ENCODE data around the gene EGF. TPM values are rescaled to one million over a fixed set of nuclear protein-coding genes. Genes with fewer than 3 reads are reported as not detected.

The EGF gene
- total and polyA plus RNA-seq, 4 donors, result 0.72 to 2.1 (median 1.8) TPM

GRCh38 chr4:110041735-110042134, 129.1 kb downstream of the EGF start:
- H3K4me3 ChIP-seq (ENCODE audit: low read depth, low read length), result no peak overlapping the region

DNA sequence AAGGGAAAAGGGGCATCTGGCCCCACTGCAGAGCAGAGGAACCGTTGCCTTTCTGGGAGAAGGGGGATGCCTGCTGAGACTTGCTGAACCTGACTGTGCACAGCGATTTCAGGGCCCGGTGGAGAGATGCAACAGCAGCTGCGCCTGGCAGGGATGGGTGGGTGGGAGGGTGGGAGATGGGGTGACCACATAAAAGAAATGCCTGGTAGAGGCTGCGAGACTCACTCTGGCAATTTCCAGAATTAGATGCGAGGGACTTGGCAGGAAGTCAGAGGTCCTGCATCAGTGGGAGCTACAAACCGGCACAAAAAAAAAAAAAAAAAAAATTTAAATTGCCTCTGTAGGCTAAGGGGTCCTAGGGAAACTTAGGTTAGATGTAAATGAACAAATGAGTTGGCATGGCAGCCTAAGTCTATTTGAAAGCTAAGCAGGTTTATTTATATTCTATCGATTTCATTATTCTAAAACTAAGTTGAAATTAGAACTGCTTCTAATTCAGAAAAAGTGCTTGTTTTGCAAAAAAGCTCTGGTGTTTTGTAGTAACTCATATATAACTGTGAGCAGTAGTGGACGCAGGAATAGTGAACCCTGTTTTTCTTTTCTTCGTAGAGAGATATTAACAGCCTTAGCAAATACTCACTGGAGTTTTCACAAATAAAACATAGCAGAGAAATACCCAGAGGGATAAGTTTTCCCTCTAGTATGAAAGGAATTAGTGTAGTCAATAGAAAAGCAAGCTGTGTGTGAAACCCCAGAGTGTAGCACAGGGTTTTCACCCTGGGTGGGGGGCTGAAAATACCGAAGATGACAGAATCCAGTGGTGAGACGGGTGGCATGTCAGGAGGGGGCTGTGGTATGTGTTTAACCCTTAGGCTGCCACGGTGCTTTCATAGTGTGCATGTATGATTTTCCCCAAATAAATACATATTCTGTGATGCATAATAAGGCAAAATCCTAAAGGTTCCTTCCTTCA, 130.1 kb downstream of the EGF start:
- WGBS (ENCODE audit: insufficient coverage), result 30% methylated on average over 5 of the region's 13 CpGs
- Histone ChIP-seq H3K36me3 (ENCODE audit: control insufficient read depth, insufficient read depth, low read length) (no peaks in the 10 kb centered on the region), H3K9me3 (ENCODE audit: control insufficient read depth, insufficient read depth, low read length) (no peaks in the 10 kb centered on the region), H3K4me1 (ENCODE audit: control insufficient read depth, insufficient read depth, low read length) (peaks cover 6% of the 10 kb centered on the region), H3K4me3 (ENCODE audit: low read depth, low read length) (no peak overlapping the region), H3K27me3 (ENCODE audit: control insufficient read depth, insufficient read depth, low read length) (no peaks in the 10 kb centered on the region), H3K27ac (ENCODE audit: low read depth, low read length) (peak overlapping the region; percentile 29)
- DNase-seq (ENCODE audit: low read depth in 4 of 6, low spot score in 6 of 6), result peak in 2 of 6 donors; percentile 55 to 63

More at GRCh38 chr4:110041735-110042134, 129.1 kb downstream of the EGF start:
- no CpG with 5 or more reads among the region's 1 CpG for WGBS (ENCODE audit: insufficient coverage)
- Histone ChIP-seq H3K27ac (ENCODE audit: low read depth, low read length) (no peak overlapping the region), H3K9me3 (ENCODE audit: control insufficient read depth, insufficient read depth, low read length) (no peaks in the 10 kb centered on the region), H3K36me3 (ENCODE audit: control insufficient read depth, insufficient read depth, low read length) (no peaks in the 10 kb centered on the region), H3K27me3 (ENCODE audit: control insufficient read depth, insufficient read depth, low read length) (no peaks in the 10 kb centered on the region), H3K4me1 (ENCODE audit: control insufficient read depth, insufficient read depth, low read length) (peaks cover 6% of the 10 kb centered on the region)
- DNase-seq (ENCODE audit: low read depth in 4 of 6, low spot score in 6 of 6), result no peak

DNA sequence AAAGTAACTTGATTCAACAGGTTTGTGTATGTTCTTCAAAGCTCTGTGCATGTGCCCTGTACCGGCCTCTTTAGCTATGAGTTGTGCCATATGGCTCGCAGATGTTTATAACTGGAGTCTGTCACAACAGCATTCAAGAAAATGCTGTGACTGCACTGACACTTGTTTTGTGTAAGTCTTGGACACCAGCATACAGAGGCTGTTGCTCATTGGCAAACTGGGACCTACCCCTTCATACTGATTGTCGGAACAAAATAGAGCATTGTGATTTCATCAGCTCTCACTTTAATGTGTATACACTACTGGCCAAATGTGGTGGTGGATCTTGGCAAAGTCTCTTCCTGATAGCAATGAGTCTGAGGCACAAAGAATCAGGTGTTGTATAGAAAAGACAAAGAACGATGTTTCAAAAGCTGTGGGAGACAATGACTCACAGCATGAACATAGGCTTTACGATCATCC, 133.9 kb downstream of the EGF start:
- no peaks in the 10 kb centered on the region for H3K27me3 ChIP-seq (ENCODE audit: control insufficient read depth, insufficient read depth, low read length)
- H3K4me1 ChIP-seq (ENCODE audit: control insufficient read depth, insufficient read depth, low read length), result peaks cover 6% of the 10 kb centered on the region
- H3K36me3 ChIP-seq (ENCODE audit: control insufficient read depth, insufficient read depth, low read length), result no peaks in the 10 kb centered on the region
- H3K9me3 ChIP-seq (ENCODE audit: control insufficient read depth, insufficient read depth, low read length), result no peaks in the 10 kb centered on the region
- no peak overlapping the region for H3K4me3 ChIP-seq (ENCODE audit: low read depth, low read length)
- peak in 1 of 6 donors; percentile 57 for DNase-seq (ENCODE audit: low read depth in 4 of 6, low spot score in 6 of 6)
- H3K27ac ChIP-seq (ENCODE audit: low read depth, low read length), result peak overlapping the region; percentile 12
- WGBS (ENCODE audit: insufficient coverage), result 47% methylated on average over 3 of the region's 5 CpGs

GRCh38 chr4:110049951-110050925, 137.6 kb downstream of the EGF start:
- no peaks in the 10 kb centered on the region for H3K9me3 ChIP-seq (ENCODE audit: control insufficient read depth, insufficient read depth, low read length)
- H3K4me3 ChIP-seq (ENCODE audit: low read depth, low read length), result no peak overlapping the region
- H3K27me3 ChIP-seq (ENCODE audit: control insufficient read depth, insufficient read depth, low read length), result no peaks in the 10 kb centered on the region
- peak in 4 of 6 donors; percentile 35 to 83 (median 60) for DNase-seq (ENCODE audit: low read depth in 4 of 6, low spot score in 6 of 6)
- WGBS (ENCODE audit: insufficient coverage), result 48% methylated on average over 3 of the region's 9 CpGs
- no peaks in the 10 kb centered on the region for H3K36me3 ChIP-seq (ENCODE audit: control insufficient read depth, insufficient read depth, low read length)
- H3K4me1 ChIP-seq (ENCODE audit: control insufficient read depth, insufficient read depth, low read length), result no peaks in the 10 kb centered on the region
- no peak overlapping the region for H3K27ac ChIP-seq (ENCODE audit: low read depth, low read length)

- no peak for DNase-seq (ENCODE audit: low read depth in 4 of 6, low spot score in 6 of 6)
- H3K4me3 ChIP-seq (ENCODE audit: low read depth, low read length), result no peak overlapping the region
- no peaks in the 10 kb centered on the region for H3K27me3 ChIP-seq (ENCODE audit: control insufficient read depth, insufficient read depth, low read length)
- no peaks in the 10 kb centered on the region for H3K4me1 ChIP-seq (ENCODE audit: control insufficient read depth, insufficient read depth, low read length)
- H3K27ac ChIP-seq (ENCODE audit: low read depth, low read length), result no peak overlapping the region
- 80% methylated on average over 2 of the region's 3 CpGs for WGBS (ENCODE audit: insufficient coverage)
- H3K36me3 ChIP-seq (ENCODE audit: control insufficient read depth, insufficient read depth, low read length), result no peaks in the 10 kb centered on the region
- no peaks in the 10 kb centered on the region for H3K9me3 ChIP-seq (ENCODE audit: control insufficient read depth, insufficient read depth, low read length)
Measured at GRCh38 chr4:110055158-110055768, 142.6 kb downstream of the EGF start.

DNA sequence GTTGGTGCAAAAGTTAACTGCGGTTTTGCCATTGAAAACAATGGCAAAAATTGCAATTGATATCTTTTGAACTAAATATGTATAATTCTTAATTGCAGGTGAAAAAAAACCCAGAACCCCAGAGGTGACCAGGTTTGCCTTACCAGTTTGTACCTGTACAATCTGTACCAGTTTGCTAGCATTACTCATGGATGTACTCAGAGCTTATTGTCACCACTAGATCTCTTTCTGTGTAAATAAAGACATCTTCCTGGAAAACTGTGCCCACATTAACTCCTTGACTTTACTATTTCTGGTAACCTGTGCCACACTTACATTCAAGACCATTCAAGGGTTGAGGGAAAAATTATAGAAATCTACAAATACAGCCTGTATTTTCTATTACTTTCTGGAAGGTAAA, 146.0 kb downstream of the EGF start:
- Histone ChIP-seq H3K4me1 (ENCODE audit: control insufficient read depth, insufficient read depth, low read length) (no peaks in the 10 kb centered on the region), H3K4me3 (ENCODE audit: low read depth, low read length) (no peak overlapping the region), H3K27ac (ENCODE audit: low read depth, low read length) (no peak overlapping the region), H3K36me3 (ENCODE audit: control insufficient read depth, insufficient read depth, low read length) (no peaks in the 10 kb centered on the region), H3K9me3 (ENCODE audit: control insufficient read depth, insufficient read depth, low read length) (no peaks in the 10 kb centered on the region), H3K27me3 (ENCODE audit: control insufficient read depth, insufficient read depth, low read length) (no peaks in the 10 kb centered on the region)
- WGBS (ENCODE audit: insufficient coverage), result no CpG with 5 or more reads among the region's 1 CpG
- no peak for DNase-seq (ENCODE audit: low read depth in 4 of 6, low spot score in 6 of 6)

DNA sequence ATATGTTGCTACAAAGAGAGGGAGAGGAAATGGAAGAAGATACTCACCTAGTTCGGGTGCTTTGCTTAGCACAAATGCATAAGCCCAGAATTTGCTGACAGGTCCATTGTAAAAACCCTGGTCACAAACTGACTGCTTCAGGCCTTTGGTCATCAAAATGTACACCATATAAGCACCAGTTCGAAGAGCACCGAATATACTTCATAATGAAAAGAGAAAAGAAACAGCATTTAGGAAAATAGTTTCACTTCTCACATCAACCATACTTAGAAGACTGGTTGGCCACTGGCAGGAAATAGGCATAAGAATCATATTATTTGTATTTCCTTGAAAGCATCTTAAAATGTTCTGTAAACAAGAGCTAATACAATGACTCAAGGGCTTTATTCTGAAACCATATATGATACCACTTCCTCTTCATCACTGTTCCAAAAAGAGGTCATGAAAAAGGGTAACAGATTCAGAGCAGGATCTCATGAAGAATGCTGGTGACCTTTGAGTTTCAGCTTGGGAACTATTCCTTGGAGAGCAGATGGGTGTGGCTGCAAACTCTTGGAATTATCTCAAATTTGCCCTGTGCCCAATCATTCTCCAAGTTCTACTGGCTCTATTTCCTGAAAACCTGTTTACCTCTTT, 147.0 kb downstream of the EGF start:
- no CpG with 5 or more reads among the region's 3 CpGs for WGBS (ENCODE audit: insufficient coverage)
- Histone ChIP-seq H3K27me3 (ENCODE audit: control insufficient read depth, insufficient read depth, low read length) (no peaks in the 10 kb centered on the region), H3K27ac (ENCODE audit: low read depth, low read length) (no peak overlapping the region), H3K9me3 (ENCODE audit: control insufficient read depth, insufficient read depth, low read length) (no peaks in the 10 kb centered on the region), H3K4me3 (ENCODE audit: low read depth, low read length) (no peak overlapping the region), H3K36me3 (ENCODE audit: control insufficient read depth, insufficient read depth, low read length) (no peaks in the 10 kb centered on the region), H3K4me1 (ENCODE audit: control insufficient read depth, insufficient read depth, low read length) (no peaks in the 10 kb centered on the region)
- no peak for DNase-seq (ENCODE audit: low read depth in 4 of 6, low spot score in 6 of 6)

DNA sequence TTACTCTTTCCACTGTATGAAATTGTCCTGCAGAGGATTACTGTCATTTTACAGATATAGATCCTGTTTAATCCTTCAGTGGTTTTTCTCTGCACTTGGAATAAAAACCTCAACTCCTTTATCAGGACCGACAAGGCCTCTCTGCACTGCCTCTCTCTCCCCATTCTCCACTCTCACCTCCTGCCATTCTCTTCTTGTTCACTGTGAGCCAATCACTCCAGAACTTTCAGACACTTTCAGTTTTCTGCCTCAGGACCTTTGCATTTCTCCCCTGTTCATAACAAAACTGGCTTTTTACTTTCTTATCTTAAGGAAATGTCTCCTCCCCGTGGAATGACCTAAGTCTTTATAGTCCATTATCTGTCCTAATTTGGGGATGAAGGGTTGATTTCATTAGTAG, 148.4 kb downstream of the EGF start:
- Histone ChIP-seq H3K4me1 (ENCODE audit: control insufficient read depth, insufficient read depth, low read length) (no peaks in the 10 kb centered on the region), H3K9me3 (ENCODE audit: control insufficient read depth, insufficient read depth, low read length) (no peaks in the 10 kb centered on the region), H3K36me3 (ENCODE audit: control insufficient read depth, insufficient read depth, low read length) (no peaks in the 10 kb centered on the region), H3K27me3 (ENCODE audit: control insufficient read depth, insufficient read depth, low read length) (no peaks in the 10 kb centered on the region), H3K27ac (ENCODE audit: low read depth, low read length) (no peak overlapping the region), H3K4me3 (ENCODE audit: low read depth, low read length) (no peak overlapping the region)
- no peak for DNase-seq (ENCODE audit: low read depth in 4 of 6, low spot score in 6 of 6)
- whole genome bisulfite sequencing (ENCODE audit: insufficient coverage), result 77% methylated on average over 1 of the region's 2 CpGs
